Activated CD8-positive, alpha-beta memory T cell treated with anti-CD3 and anti-CD28 coated beads for 36 hours (primary cell): Measurements from ENCODE around the gene CABLES2. TPM values are rescaled to one million over a fixed set of nuclear protein-coding genes. Genes with fewer than 3 reads are reported as not detected.

Experiments
- CTCF ChIA-PET: fragments of 350-600 bp; sonication (Branson Sonifier 250); formaldehyde crosslinking; loops from one replicate; lab custom pipeline; 2021; ENCODE audit warnings: antibody characterized with exemption; lab: Charles Lee
- POLR2A ChIA-PET: fragments of 350-600 bp; sonication (Branson Sonifier 250); formaldehyde crosslinking; loops from one replicate; lab custom pipeline; 2021; ENCODE audit warnings: antibody characterized with exemption; lab: Charles Lee
- total RNA-seq, 2 experiments: library from RNA; stranded (reverse); gene quantifications; one replicate each; pipeline ENCODE4 v1.2.3, GENCODE V29; 2021

The CABLES2 gene
- total RNA-seq, 2 experiments from 2014 or later, result 7.7 to 8.8 TPM

DNA sequence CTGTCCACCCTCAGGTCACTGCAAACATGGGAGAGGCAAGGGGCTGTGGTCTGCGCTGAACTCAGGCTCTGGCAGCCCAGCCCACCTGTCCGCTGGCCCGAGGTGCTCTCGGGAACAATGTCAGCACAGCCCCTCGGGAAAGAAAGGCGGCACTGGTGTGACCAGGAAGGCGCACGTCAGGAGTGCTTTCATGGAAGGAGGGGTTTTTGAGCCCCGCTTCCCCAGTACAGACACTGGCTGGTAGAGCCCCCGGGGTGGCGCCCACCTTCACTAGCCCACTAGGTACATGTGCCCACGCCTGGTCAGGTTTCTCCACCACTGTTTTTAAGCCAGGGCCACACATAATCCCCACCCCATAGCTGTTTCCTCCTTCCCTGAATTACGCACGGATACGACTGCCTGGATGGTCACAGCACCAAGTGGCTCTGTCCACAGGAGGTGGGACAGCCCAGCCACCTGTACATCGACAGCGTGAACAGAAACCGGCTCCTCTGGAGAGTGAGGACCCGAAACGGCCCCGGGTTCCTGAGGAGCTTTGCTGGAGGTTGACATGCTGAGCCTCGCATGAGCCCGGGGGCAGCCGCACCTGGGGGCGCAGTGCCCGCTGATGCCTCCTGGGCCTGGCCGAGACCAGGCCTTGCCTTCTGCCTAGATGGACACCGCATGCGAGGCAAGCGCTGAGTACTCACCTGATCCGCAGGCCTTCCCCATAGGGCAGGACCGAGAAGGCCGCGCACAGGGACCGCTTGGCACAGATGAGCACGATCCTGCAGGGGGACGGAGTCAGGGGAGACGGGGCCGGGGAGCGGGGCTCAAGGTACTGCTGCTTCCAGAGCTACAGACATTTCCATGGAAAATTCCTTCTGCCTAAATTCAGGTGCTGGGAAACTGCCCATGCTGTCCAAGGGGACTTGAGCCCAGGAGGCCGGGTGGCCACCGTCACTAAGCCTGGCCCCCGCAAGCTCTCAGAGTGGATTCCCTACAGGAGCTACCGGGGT, 12.5 kb downstream of the CABLES2 start:
- CTCF ChIA-PET, result interaction anchor here (1.5 kb wide), 1 partner anchor 12 kb away, joined by 3 read pairs; no protein-coding TSS in a partner anchor
- POLR2A ChIA-PET, result no interaction called here

DNA sequence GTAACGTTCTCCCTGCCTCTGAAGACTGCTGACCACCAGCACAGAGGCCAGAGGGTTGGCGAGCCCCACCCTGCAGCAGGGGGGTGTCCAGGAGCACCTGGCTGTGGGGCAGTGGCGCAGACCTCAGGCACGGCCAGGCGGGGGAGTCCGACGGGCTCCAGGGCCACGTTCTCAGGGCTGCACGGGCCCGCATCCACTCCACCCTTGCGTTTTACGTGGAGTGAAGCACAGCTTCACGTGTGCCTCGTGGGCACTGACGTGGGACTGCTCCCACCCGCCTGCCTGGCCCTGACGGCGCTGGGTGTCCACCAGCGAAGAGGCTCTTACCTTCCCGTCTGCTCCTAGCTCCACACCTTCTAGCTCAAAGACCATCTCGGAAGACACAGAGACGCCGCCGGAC, 13.3 kb downstream of the CABLES2 start:
- ChIA-PET CTCF (no interaction called here), POLR2A (no interaction called here)

DNA sequence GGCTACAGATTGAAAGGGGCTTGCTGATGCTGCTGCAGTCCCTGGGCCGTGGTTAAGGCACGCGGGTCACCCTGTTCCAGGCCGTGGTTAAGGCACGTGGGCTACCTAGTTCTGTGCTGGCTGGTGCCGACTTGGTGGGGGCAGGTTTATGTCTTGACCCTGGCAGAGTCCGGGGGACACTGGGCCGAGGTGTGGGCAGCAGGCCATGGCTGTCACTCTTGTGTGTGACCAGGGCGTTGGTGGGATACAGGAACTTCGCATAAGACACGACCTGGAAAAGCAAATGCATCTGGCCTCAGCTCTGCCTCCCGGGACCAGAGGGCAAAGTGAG, 13.8 kb downstream of the CABLES2 start:
- ChIA-PET CTCF (no interaction called here), POLR2A (no interaction called here)

DNA sequence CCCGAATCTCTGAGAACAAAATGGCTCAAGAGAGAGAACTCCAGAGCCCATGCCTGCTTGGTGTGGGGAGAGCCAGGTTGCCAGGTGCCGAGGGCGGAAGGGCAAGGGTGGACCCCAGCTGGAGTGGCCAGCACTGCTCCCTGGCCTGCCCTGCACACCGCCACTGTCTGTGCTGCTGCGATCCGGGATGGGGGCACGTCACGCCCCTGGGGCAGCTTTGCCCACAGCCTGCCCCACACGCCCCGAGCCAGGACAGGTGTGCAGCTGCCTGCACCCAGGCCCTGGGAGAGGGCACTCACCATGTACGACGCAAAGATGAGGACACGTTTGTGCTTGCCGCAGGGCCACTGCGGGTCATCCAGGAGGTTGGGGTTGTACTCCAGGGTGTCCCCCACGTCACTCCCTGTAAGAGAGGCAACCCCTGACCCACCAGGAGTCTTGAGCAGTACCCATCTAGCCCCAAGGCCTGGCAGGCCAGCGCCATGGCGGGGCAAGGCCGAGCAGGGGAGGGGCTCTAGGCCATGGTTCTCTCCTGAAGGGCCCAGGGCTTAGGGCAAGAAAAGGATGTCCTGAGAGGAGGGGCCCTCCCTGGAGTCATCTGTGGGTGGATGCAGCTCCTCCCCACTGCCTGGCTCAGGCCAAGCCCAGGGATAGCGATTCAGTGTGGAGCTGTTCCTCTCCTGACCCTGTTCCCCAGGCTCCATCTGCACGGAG, 14.3 kb downstream of the CABLES2 start:
- ChIA-PET POLR2A (no interaction called here), CTCF (no interaction called here)

DNA sequence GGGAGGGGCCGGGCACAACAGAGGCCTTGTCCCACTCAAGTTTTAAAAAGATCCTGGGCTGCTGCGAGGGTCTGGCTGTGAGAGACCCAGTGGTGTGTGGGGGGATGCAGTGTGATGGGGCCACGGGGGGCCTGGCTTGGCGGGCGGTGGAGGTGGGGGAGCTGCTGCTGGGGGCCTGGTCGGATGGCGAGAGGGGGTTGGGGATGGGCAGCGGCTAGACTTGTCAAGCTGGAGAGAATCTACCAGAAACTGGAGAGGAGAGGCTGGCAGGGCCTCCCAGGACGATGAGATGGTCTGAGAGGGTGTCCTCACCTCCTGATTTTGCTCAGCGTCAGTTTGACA, 15.0 kb downstream of the CABLES2 start:
- CTCF ChIA-PET, result no interaction called here
- POLR2A ChIA-PET, result no interaction called here

DNA sequence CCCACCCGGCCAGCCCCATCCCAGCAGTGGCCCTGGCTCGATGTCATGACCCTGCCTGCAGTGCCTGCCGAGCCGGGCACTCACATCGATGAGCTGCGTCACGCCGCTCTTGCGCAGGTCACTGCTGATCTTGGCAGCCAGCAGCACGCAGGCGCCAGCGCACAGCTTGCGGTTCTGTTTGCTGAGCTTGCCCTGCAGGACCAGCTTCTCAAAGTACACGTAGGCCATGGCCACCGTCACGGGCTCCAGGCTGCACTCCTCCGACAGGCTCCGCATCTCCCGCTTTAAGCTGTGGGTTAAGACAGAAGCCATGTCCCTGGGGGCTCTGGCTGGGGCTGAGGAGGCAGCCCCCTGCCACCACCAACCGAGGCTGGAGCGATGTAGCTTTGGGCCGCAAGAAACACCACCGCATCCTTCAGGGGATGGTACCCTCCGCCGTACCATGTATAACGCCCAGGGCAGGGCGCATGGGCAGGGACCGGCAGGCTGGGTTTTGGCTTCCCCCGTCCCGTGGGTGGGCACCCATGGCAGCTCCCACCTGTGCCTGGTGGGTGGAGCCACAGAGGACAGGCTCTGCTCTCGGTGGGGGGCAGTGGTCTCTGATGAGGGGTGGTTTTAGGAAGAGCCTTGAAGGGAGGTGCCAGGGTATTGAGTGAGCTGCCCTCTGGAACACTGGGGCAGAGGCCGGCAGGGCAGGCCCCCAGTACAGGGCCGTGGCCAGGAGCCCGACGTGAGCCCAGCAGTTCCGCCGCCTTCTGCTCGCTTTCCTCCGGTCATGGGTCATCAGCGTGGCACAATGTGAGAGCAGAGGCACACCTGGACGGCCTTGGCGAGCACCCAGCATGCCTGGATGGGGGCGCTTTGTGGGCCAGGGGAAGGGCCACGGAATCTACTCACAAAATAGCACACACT, 15.7 kb downstream of the CABLES2 start:
- CTCF ChIA-PET, result no interaction called here
- POLR2A ChIA-PET, result no interaction called here

DNA sequence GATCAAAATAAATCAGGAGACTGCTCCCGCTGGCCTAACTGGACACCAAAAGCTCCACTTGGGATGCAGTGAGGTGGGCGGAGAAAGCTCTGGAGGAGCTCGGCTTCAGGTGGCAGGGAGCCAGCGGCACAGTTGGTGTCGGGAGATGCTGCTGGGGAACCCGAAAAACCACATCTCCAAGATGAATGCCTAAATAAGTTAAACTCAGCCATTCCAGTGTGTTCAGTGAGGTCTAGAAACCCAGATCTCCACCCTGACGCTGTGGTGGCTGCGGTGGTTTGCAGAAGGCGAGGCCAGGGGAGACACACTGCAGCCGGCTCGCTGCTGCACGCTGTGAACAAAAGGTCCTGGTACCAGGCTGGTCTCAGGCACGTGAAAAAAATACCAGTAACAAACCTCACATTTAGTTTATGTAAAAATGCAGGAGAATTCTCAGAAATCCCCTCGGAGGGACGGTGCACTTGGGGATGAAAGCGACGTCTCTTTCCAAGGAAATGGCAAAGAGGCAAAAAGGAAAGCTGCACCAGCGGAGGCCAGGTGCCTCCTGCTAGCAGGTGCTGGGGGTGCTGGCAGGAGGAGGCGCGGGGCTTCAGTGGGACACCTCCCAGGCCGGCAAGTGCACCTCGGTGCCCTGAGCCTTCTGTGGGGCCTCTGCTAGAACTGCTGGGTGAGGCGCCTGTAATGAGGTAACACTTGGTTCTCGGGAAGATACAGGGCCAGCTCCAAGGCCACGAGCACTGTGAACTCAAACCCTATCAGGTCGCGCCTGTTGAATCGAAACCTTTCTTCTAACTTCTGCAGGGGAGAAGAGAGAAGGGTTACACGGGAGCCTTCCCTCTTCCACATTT, 16.5 kb downstream of the CABLES2 start:
- ChIA-PET CTCF (interaction anchor here (1.4 kb wide), 1 partner anchor 19 kb away, joined by 3 read pairs; no protein-coding TSS in a partner anchor), POLR2A (no interaction called here)

DNA sequence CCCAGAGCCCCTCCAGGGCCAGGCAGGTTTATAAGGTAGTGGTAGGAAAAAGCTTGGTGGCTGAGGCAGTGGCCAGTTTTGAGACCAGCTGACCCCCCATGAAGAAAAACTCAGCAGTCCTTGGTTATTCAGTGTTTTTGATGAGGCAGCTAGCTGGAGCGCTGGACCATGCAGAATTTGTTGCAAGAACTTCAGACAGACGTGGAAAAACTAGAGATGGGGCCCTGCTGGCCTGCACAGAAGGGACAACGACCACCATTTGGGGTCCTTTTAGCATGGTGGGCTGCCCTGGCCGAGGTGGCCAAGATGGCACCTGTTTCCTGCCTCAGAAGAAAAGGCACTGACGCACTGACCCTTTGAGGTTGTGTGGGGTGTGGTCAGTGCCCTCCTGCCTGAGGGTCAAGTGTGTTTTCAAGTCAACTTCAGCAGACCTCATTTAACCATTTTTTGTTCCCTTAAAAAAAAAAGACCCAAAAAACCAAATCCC, 17.4 kb downstream of the CABLES2 start:
- ChIA-PET CTCF (interaction anchor here (1.4 kb wide), 1 partner anchor 20 kb away, joined by 3 read pairs; no protein-coding TSS in a partner anchor), POLR2A (no interaction called here)

DNA sequence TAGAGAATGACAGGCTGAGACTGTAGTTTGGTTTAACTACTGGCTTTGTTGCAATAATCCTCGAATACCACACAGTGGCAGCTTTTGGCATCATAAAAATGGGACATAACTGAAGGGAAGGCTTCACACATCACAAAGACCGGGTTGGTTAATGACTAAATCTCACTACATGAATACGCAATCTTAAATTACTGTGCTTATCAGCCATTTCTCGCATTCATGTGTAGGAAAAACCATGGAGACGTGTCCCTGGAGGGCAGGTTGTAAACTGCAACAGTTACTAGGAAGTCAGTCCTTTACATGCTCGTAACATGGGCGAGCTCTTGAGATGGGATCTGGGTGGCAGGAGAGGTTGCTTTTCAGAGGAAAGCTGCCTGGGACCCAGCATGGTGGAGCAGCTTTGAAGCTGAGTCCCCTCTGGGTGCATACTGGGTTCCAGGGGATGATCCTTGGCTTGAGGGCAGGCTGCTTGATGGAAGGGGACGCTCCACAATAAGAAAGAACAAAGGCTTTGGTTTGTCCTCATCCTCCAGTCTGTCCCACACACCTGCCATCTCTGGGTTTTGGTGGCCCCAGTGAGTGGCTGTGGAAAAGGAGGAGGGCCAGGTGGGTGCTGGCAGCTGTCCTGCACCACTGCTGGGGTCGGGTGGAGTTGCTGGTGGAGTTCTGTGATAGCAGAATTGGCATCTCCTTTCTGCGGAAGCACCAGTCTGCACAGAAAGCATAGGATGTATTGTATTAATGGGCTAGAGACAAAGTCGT, 18.1 kb downstream of the CABLES2 start:
- POLR2A ChIA-PET, result no interaction called here
- CTCF ChIA-PET, result interaction anchor here (0.9 to 1.4 kb wide), 2 partner anchors 21 to 82 kb away, joined by 3 read pairs; no protein-coding TSS in a partner anchor

DNA sequence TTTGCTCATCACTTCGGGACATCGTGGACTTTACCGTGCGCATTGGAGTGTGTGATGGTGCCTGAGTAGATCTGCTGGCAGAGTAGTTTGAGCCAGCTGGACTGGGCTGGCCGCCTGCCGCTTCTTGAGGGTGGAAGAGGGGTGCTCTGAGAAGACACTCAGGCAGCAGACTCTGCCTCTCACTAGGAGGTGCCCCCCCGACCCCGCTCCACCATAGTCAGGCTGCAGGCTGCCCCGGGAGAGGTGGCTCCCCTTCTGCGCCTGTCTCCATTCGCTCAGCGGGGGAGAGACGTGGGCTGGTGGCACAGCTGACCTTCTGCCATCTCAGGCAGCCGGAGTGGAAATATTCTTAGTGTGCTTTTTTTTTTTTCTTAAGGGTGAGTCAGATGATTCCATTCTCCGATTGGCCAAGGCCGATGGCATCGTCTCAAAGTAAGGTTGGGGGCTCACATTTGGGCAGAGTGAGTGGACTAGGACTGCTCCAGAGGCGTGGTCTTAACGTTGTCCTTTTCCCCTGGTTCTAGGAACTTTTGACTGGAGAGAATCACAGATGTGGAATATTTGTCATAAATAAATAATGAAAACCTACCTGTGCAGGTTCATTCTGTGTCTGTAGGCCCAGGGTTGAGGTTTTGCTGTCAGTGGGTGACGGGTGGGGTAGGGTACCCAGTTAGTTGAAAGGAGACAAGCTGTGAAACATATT, 19.0 kb downstream of the CABLES2 start:
- CTCF ChIA-PET, result no interaction called here
- POLR2A ChIA-PET, result interaction anchor here (0.7 to 1.5 kb wide), 3 partner anchors 114 to 255 kb away, joined by 3 to 7 read pairs (median 5); no protein-coding TSS in a partner anchor

DNA sequence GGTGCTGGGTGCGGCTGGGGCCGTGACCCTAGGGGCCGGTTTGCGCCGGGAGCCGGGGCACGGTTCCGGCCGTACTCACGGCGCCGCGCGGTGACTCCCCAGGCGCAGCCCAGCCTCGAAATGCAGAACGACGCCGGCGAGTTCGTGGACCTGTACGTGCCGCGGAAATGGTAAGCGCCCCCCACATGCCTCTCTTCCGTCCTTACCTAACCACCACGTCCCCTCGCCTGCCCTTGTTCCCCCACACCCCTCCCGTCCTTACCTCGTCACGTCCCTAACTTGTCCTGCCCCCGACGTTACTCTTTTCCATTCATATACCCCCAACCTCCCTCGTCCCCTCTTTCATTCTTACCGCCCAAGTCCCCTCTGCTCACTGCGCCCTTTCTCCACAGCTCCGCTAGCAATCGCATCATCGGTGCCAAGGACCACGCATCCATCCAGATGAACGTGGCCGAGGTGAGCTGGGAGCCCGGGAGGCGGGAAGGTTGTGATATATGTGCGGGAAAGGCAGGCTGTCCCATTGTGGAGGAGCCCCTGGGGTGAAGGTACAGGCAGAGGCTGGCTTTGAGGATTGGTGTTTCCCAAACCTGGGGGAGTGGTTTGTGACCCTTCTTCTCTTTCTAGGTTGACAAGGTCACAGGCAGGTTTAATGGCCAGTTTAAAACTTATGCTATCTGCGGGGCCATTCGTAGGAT, 19.7 kb downstream of the CABLES2 start:
- ChIA-PET CTCF (interaction anchor here (1.0 kb wide), 1 partner anchor 23 kb away, joined by 4 read pairs; no protein-coding TSS in a partner anchor), POLR2A (interaction anchor here (0.7 to 1.5 kb wide), 6 partner anchors 9 to 256 kb away, joined by 3 to 8 read pairs (median 4); partner anchors contain the start of gene ADRM1)

DNA sequence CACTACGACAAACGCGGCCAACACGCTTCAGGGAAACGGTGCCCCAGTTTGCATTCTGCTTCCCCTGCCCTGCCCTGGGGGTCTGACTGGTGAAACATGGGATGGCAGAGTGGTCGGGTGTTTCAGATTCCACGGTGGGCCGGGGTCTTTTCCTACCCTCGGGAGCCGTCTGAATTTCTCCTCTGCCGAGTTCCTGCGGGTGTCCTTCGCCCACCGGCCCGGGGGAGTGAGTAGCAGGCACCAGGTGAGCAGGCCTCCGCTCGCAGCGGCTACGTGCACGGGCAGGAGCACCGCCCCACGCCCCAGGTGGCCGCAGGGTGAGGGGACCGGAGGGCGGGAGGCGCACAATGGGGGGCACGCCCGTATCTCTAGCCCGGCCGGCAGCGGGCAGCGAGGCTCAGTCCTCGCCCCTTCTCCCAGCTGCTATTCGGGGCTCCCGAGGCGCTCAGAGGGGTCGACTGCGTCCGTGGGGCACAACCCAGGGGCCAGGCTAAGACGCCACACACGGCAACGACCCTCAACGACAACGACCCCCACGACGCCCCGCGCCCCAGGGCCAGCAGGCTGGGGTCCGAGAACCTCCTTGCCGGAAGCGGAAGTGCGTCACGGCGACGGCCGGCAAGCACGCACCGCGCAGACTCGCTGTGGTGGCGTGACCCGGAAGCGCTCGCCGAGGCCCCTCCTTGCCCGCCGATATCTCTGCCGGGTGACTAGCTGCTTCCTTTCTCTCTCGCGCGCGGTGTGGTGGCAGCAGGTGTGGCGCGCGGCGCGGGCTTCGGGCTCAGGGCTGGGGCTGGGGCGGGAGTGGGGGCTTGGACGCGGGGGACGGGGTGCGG, 20.5 kb downstream of the CABLES2 start, which contains the start of gene RPS21:
Gene RPS21, plus strand, starts transcription at position 721 of the 836 bp plus-strand sequence. CDS start 236 bp downstream, outside the sequence.
- CTCF ChIA-PET, result interaction anchor here (1.0 to 1.8 kb wide), 3 partner anchors 17 to 84 kb away, joined by 4 to 5 read pairs (median 5); no protein-coding TSS in a partner anchor

DNA sequence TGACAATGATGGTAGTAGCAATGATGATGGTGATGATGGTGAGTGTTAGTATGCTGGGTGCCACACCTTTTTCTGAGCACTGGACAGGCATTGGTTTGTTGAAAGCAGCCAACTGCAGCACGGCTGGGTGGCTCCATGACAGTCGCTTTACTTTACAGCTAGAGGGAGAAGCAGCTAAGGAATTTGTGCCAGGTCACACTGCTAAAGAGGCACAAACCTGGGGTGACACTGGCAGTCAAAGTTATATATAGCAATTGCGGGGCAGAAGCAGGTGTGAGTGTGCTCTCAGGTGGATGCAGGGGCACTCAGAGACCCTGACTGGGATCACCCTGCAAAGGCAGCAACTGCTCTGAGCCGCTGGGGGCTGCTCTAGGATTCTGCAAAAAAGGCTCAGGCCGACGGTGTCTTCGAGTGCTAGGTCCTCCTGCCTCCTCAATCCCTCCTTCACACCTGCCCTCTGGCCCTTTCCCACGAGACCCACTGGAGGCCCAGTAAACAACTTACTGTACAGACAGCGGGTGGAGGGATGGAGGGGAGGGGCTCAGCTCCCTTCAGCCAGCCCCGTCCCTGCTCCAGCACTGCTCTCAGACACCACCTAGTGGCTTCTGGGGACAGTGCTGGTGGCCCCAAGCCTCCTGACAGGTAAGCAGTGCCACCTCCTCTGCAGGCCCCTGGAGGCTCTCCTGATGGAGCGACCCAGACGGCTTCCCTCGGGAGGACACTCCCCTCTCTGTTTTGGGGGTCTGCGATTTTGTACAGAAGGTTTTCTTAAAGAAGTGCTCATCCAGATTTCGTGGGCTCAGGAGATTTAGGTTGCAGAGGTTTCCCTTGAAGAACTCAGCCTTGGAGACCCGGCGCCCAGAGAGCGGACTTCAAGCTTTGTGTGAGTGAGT, 24.5 kb downstream of the CABLES2 start:
- CTCF ChIA-PET, result interaction anchor here (0.6 to 2.0 kb wide), 13 partner anchors 13 to 372 kb away, joined by 3 to 14 read pairs (median 4); partner anchors contain the start of gene ADRM1
- POLR2A ChIA-PET, result no interaction called here

More for the DNA sequence above, 20.5 kb downstream of the CABLES2 start, which contains the start of gene RPS21:
- POLR2A ChIA-PET, result interaction anchor here (1.0 to 1.5 kb wide), 4 partner anchors 10 to 115 kb away, joined by 3 to 8 read pairs (median 4); partner anchors contain the start of gene ADRM1

DNA sequence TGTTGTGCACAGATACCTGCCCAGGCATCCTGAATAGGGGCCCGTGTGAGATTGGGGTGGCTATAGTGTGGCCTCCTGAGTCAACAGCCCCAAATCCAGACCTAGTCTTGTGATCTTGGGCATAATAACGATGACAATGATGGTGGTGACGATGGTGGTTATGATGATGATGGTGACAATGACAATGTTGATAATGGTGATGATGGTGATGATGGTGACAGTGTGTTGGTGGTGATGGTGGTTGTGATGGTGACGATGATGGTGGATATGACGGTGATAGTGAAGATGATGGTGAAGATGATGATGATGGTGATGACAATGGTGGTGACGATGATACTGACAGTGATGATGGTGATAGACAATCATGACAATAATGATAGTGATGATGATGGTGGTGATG, 25.2 kb downstream of the CABLES2 start:
- CTCF ChIA-PET, result interaction anchor here (1.2 to 2.0 kb wide), 5 partner anchors 13 to 371 kb away, joined by 4 to 14 read pairs (median 5); partner anchors contain the start of gene ADRM1
- POLR2A ChIA-PET, result no interaction called here
